Nephron progenitor cell (in vitro differentiated cells): Measurements from ENCODE around the gene UBAP1L.

Experiments used
- DNase-seq: peaks from one replicate; pipeline ENCODE4 v3.0.0; 2021
- H3K27ac Mint-ChIP-seq: 2 replicates; pipeline ENCODE4 v1.8.0; 2021; ENCODE audit warnings: mild to moderate bottlenecking, moderate library complexity, mixed read lengths
- H3K27me3 Mint-ChIP-seq: 2 replicates; pipeline ENCODE4 v1.8.0; 2021; ENCODE audit warnings: mild to moderate bottlenecking, low read depth, mixed read lengths; ENCODE audit not compliant: poor library complexity
- H3K36me3 Mint-ChIP-seq: 2 replicates; pipeline ENCODE4 v1.8.0; 2021; ENCODE audit warnings: low read depth, mixed read lengths
- H3K4me1 Mint-ChIP-seq: 2 replicates; pipeline ENCODE4 v1.8.0; 2021; ENCODE audit warnings: mixed read lengths
- H3K4me3 Mint-ChIP-seq: 2 replicates; pipeline ENCODE4 v1.8.0; 2021; ENCODE audit warnings: mild to moderate bottlenecking, moderate library complexity, mixed read lengths
- H3K9me3 Mint-ChIP-seq: 2 replicates; pipeline ENCODE4 v1.8.0; 2021; ENCODE audit warnings: mild to moderate bottlenecking, moderate library complexity, mixed read lengths
- TF ChIP-seq, protein P1 (sequence below): fragments of 200-600 bp; sonication (generic); IDR thresholded peaks from 2 replicates; pipeline ENCODE4 v1.5.0; 2021; ENCODE audit warnings: antibody characterized with exemption

The UBAP1L gene

DNA sequence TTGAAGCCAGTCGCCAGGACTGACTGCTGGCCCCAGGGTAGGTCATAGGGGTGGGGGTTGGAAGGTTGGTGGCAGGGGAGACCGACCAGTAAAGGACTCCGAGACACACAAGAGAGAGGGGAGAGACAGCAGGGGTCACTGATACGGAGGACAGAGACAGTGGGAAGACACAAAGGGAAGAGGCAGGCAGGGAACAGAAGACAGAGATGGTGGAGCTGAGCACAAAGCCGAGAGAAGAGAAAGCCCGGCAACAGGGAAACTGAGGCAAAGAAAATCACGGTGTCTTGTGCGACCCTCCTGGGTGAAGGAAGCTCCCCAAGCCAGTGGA is 47.7 kb downstream of the UBAP1L start:
- no peaks in the 10 kb centered on the region for H3K9me3 Mint-ChIP-seq
- peaks cover 85% of the 10 kb centered on the region for H3K4me1 Mint-ChIP-seq
- no peak for DNase-seq
- H3K36me3 Mint-ChIP-seq = peaks cover 4% of the 10 kb centered on the region
- H3K27me3 Mint-ChIP-seq = peaks cover 11% of the 10 kb centered on the region
- TF ChIP-seq, protein P1, sequence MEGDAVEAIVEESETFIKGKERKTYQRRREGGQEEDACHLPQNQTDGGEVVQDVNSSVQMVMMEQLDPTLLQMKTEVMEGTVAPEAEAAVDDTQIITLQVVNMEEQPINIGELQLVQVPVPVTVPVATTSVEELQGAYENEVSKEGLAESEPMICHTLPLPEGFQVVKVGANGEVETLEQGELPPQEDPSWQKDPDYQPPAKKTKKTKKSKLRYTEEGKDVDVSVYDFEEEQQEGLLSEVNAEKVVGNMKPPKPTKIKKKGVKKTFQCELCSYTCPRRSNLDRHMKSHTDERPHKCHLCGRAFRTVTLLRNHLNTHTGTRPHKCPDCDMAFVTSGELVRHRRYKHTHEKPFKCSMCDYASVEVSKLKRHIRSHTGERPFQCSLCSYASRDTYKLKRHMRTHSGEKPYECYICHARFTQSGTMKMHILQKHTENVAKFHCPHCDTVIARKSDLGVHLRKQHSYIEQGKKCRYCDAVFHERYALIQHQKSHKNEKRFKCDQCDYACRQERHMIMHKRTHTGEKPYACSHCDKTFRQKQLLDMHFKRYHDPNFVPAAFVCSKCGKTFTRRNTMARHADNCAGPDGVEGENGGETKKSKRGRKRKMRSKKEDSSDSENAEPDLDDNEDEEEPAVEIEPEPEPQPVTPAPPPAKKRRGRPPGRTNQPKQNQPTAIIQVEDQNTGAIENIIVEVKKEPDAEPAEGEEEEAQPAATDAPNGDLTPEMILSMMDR = no peak
- peak overlapping the region; percentile 88 for H3K4me3 Mint-ChIP-seq
- no peak overlapping the region for H3K27ac Mint-ChIP-seq

GRCh38 chr15:65066635-65067316 is 48.2 kb downstream of the UBAP1L start:
- Mint-ChIP-seq H3K4me1 (peaks cover 81% of the 10 kb centered on the region), H3K27me3 (peaks cover 11% of the 10 kb centered on the region), H3K4me3 (peak overlapping the region; percentile 88), H3K36me3 (peaks cover 7% of the 10 kb centered on the region), H3K27ac (no peak overlapping the region), H3K9me3 (no peaks in the 10 kb centered on the region)
- TF ChIP-seq, protein P1 = no peak
- DNase-seq = peak; percentile 41

- H3K4me3 Mint-ChIP-seq = peak overlapping the region; percentile 88
- no peak for DNase-seq
- peaks cover 11% of the 10 kb centered on the region for H3K27me3 Mint-ChIP-seq
- peaks cover 74% of the 10 kb centered on the region for H3K4me1 Mint-ChIP-seq
- H3K36me3 Mint-ChIP-seq = peaks cover 13% of the 10 kb centered on the region
- H3K27ac Mint-ChIP-seq = no peak overlapping the region
- TF ChIP-seq, protein P1 = no peak
- H3K9me3 Mint-ChIP-seq = no peaks in the 10 kb centered on the region
These were observed 48.9 kb downstream of the UBAP1L start for GRCh38 chr15:65066001-65066634.

DNA sequence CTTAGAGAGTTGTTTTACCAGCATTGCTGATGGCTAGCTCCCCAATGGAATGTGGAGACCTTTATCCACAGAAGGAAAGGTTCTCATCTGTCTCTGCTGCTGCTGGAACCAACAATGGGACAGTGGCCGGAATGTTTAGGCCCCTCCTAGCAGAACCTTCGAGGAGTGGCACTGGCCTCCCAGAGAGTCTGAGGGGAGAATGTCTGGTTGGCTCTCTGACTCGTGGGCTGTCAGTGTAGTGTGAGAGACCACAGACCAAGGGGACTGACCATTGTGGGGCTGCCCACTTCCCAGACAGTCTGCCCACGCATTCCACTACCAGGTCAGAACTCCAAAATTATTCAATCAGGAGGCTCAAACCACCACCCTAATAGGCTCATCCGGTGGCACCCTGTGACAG is 52.3 kb downstream of the UBAP1L start:
- Mint-ChIP-seq H3K36me3 (peaks cover 27% of the 10 kb centered on the region), H3K27me3 (peaks cover 3% of the 10 kb centered on the region), H3K9me3 (no peaks in the 10 kb centered on the region), H3K27ac (peak overlapping the region; percentile 3), H3K4me3 (no peak overlapping the region), H3K4me1 (peaks cover 50% of the 10 kb centered on the region)
- TF ChIP-seq, protein P1 = no peak
- DNase-seq = no peak

DNA sequence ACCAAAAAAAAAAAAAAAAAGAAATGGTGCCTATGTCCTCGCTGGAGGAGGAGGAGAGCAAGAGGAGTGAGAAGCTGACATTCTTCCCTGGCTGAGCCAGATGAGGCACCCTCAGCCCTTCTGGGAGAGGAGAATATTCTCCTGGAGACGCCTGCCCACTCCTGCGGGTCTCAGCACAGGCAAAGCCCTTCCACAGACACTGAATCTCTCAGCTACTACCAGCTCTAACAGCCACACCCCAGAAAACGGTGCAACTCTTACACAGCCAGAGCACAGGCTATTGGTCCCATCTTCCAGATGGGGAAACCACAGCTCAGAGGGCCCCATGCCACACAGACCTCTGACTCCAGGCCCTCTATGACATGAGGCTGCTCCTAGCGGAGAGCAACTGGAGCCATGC is 52.9 kb downstream of the UBAP1L start:
- DNase-seq = no peak
- Mint-ChIP-seq H3K27ac (no peak overlapping the region), H3K27me3 (peaks cover 3% of the 10 kb centered on the region), H3K4me1 (peaks cover 52% of the 10 kb centered on the region), H3K36me3 (peaks cover 34% of the 10 kb centered on the region), H3K9me3 (no peaks in the 10 kb centered on the region), H3K4me3 (no peak overlapping the region)
- TF ChIP-seq, protein P1 = no peak
